Activated CD4-positive, alpha-beta T cell treated with anti-CD3 and anti-CD28 coated beads, Interleukin-2, Interleukin-6, amounts not matched to agents 100 ng/mL and 50 ng/mL, durations not matched to agents 16 hours and 8 hours (primary cell): Measurements from ENCODE around the gene L2HGDH.
"Not testable (repeated sequence)": the region's sequence is repeated elsewhere in the genome, so short reads cannot be mapped to it uniquely, and the experiment has no call there.

Experiments used
- DNase-seq: peaks from one replicate; pipeline ENCODE4 v3.0.0-alpha.2; 2020

L2HGDH gene

GRCh38 chr14:50311972-50312733 is at the start of gene L2HGDH, which contains the start of gene DMAC2L:
L2HGDH (minus strand) TSS chr14:50312229; CDS start chr14:50312150, 79 bp downstream.
DMAC2L (plus strand) TSS chr14:50312324; CDS start chr14:50321488, 9,164 bp downstream.
- peak; percentile 95 for DNase-seq

- DNase-seq = no peak
Measured at GRCh38 chr14:50360851-50361250, 48.8 kb upstream of the L2HGDH start.

- DNase-seq = no peak
Measured at GRCh38 chr14:50360093-50360492, 48.1 kb upstream of the L2HGDH start.

- no peak for DNase-seq
Measured at GRCh38 chr14:50359631-50360030, 47.6 kb upstream of the L2HGDH start.

- DNase-seq = no peak
Measured at GRCh38 chr14:50357753-50358395, 45.8 kb upstream of the L2HGDH start.

GRCh38 chr14:50357124-50357523 is 45.1 kb upstream of the L2HGDH start:
- DNase-seq = no peak

- not testable (repeated sequence) for DNase-seq
Measured at GRCh38 chr14:50356283-50356682, 44.3 kb upstream of the L2HGDH start.

GRCh38 chr14:50355692-50356091 is 43.7 kb upstream of the L2HGDH start:
- DNase-seq = no peak

GRCh38 chr14:50354527-50354926 is 42.5 kb upstream of the L2HGDH start:
- DNase-seq = no peak

- DNase-seq = no peak
Measured at GRCh38 chr14:50353126-50353525, 41.1 kb upstream of the L2HGDH start.

- DNase-seq = no peak
Measured at GRCh38 chr14:50352584-50352983, 40.6 kb upstream of the L2HGDH start.

- DNase-seq = no peak
Measured at GRCh38 chr14:50350975-50351374, 38.9 kb upstream of the L2HGDH start.

- no peak for DNase-seq
Measured at GRCh38 chr14:50348933-50349332, 36.9 kb upstream of the L2HGDH start.

GRCh38 chr14:50347521-50347920 is 35.5 kb upstream of the L2HGDH start:
- DNase-seq = no peak

GRCh38 chr14:50345846-50346422 is 33.9 kb upstream of the L2HGDH start:
- DNase-seq = no peak

GRCh38 chr14:50344876-50345563 is 33.0 kb upstream of the L2HGDH start:
- DNase-seq = no peak

- DNase-seq = peak; percentile 92
Measured at GRCh38 chr14:50344116-50344775, 32.2 kb upstream of the L2HGDH start.

GRCh38 chr14:50343434-50343833 is 31.4 kb upstream of the L2HGDH start:
- no peak for DNase-seq

GRCh38 chr14:50342221-50343078 is 30.4 kb upstream of the L2HGDH start:
- peak; percentile 39 for DNase-seq

- DNase-seq = no peak
Measured at GRCh38 chr14:50340963-50341362, 28.9 kb upstream of the L2HGDH start.

- DNase-seq = no peak
Measured at GRCh38 chr14:50340045-50340444, 28.0 kb upstream of the L2HGDH start.
